Measurements from ENCODE around the gene ZWILCH.
"Not testable (repeated sequence)": the region's sequence is repeated elsewhere in the genome, so short reads cannot be mapped to it uniquely, and the experiment has no call there.

Gene ZWILCH

GRCh38 chr15:66581972-66582537 is 76.9 kb downstream of the ZWILCH start:
- no peak for DNase-seq (ENCODE audit: low spot score)

GRCh38 chr15:66586155-66586976 is 81.2 kb downstream of the ZWILCH start:
- no peak for DNase-seq (ENCODE audit: low spot score)

- no peak for DNase-seq (ENCODE audit: low spot score)
Observed at GRCh38 chr15:66587020-66587419, 81.9 kb downstream of the ZWILCH start.

- DNase-seq (ENCODE audit: low spot score): no peak
Observed at GRCh38 chr15:66587749-66588148, 82.6 kb downstream of the ZWILCH start.

GRCh38 chr15:66588537-66588936 is 83.4 kb downstream of the ZWILCH start:
- DNase-seq (ENCODE audit: low spot score): no peak

- DNase-seq (ENCODE audit: low spot score): no peak
Observed at GRCh38 chr15:66588971-66589370, 83.8 kb downstream of the ZWILCH start.

GRCh38 chr15:66589429-66589828 is 84.3 kb downstream of the ZWILCH start:
- not testable (repeated sequence) for DNase-seq (ENCODE audit: low spot score)

GRCh38 chr15:66590435-66590834 is 85.3 kb downstream of the ZWILCH start:
- no peak for DNase-seq (ENCODE audit: low spot score)

GRCh38 chr15:66591322-66591862 is 86.3 kb downstream of the ZWILCH start:
- DNase-seq (ENCODE audit: low spot score): no peak

GRCh38 chr15:66592505-66593218 is 87.5 kb downstream of the ZWILCH start:
- DNase-seq (ENCODE audit: low spot score): no peak

- no peak for DNase-seq (ENCODE audit: low spot score)
Observed at GRCh38 chr15:66593219-66593780, 88.2 kb downstream of the ZWILCH start.

- DNase-seq (ENCODE audit: low spot score): no peak
Observed at GRCh38 chr15:66594344-66594743, 89.2 kb downstream of the ZWILCH start.

GRCh38 chr15:66594836-66595235 is 89.7 kb downstream of the ZWILCH start:
- DNase-seq (ENCODE audit: low spot score): no peak

GRCh38 chr15:66595332-66595731 is 90.2 kb downstream of the ZWILCH start:
- no peak for DNase-seq (ENCODE audit: low spot score)

- DNase-seq (ENCODE audit: low spot score): no peak
Observed at GRCh38 chr15:66595931-66596545, 90.9 kb downstream of the ZWILCH start.

- DNase-seq (ENCODE audit: low spot score): no peak
Observed at GRCh38 chr15:66598095-66598815, 93.1 kb downstream of the ZWILCH start.

All from kidney tubule cell (primary cell).